Measurements from ENCODE around the gene YWHAE. TPM values are rescaled to one million over a fixed set of nuclear protein-coding genes. Genes with fewer than 3 reads are reported as not detected.
"Not testable (repeated sequence)": the region's sequence is repeated elsewhere in the genome, so short reads cannot be mapped to it uniquely, and the experiment has no call there.

YWHAE gene
- total RNA-seq, 1 donor from 2014 or later, result 444 TPM

DNA sequence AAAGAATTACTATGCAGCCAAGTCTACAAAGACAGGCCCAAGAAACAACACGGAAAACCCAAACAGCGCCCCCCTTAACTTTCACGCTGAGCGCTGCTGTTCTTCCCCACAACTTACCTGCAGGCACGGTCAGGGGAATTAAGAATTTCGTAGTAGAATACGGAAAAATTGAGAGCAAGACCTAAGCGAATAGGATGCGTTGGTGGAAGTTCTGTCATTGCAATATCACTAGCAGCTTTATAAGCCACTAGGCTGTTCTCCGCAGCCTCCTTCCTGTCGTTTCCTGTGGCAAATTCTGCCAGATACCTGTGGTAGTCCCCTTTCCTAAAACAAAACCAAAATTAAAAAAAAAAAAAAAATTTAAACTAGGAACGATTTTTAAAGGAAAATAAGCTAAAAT, 39.0 kb downstream of the YWHAE start:
- H3K36me3 Mint-ChIP-seq (ENCODE audit: low read depth), result peaks cover 33% of the 10 kb centered on the region
- H3K27ac Mint-ChIP-seq, result peak overlapping the region; percentile 87
- peak overlapping the region; percentile 61 for H3K4me3 Mint-ChIP-seq
- DNase-seq (ENCODE audit: low spot score), result peak; percentile 8
- no peaks in the 10 kb centered on the region for H3K27me3 Mint-ChIP-seq (ENCODE audit: insufficient read depth)
- no peaks in the 10 kb centered on the region for H3K9me3 Mint-ChIP-seq
- peaks cover 41% of the 10 kb centered on the region for H3K4me1 Mint-ChIP-seq (ENCODE audit: low read depth)
- intact Hi-C loops (cut with micrococcal nuclease), result loop anchor here (2.0 to 10.0 kb wide), 3 partner anchors 14 to 974 kb away; partner anchors contain the start of genes SGSM2 and TSR1

DNA sequence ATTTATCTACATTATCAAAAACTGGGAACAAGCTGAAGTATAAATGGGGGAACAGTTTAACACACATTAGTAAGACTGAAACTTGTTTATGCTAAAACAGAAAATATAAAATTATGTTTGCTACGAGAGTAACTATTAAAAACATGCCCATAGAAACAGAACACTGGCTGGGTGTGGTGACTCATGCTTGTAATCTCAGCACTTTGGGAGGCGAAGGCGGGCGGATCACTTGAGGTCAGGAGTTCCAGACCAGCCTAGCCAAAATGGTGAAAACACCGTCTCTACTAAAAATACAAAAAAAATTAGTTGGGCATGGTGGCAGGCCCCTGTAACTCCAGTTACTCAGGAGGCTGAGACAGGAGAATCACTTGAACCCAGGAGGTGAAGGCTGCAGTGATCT, 39.7 kb downstream of the YWHAE start:
- Mint-ChIP-seq H3K4me3 (peak overlapping the region; percentile 19), H3K4me1 (ENCODE audit: low read depth) (peaks cover 41% of the 10 kb centered on the region), H3K27ac (peak overlapping the region; percentile 55), H3K36me3 (ENCODE audit: low read depth) (peaks cover 36% of the 10 kb centered on the region)
- intact Hi-C loops (cut with micrococcal nuclease), result loop anchor here (2.0 to 10.0 kb wide), 3 partner anchors 14 to 974 kb away; partner anchors contain the start of genes SGSM2 and TSR1
- not testable (repeated sequence) for H3K27me3 Mint-ChIP-seq (ENCODE audit: insufficient read depth); DNase-seq (ENCODE audit: low spot score); H3K9me3 Mint-ChIP-seq

DNA sequence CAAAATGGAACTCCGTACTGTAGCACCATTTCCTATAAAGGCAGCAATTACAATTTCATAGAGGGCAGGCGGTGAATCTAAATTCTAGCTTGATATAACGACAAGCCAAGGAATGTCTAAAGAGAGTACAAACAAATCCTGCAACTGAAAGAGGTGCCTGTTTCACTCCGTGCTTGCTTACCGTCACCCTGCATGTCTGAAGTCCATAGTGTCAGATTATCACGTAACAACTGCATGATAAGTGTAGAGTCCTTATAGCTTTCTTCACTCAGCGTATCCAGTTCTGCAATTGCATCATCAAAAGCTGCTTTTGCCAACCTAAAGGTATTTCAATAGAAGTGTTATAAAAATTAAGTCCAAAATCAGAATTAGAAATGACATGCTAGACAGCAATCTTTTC, 46.0 kb downstream of the YWHAE start:
- Mint-ChIP-seq H3K27me3 (ENCODE audit: insufficient read depth) (no peaks in the 10 kb centered on the region), H3K4me1 (ENCODE audit: low read depth) (no peaks in the 10 kb centered on the region), H3K36me3 (ENCODE audit: low read depth) (peaks cover 30% of the 10 kb centered on the region), H3K27ac (peak overlapping the region; percentile 44), H3K9me3 (no peaks in the 10 kb centered on the region), H3K4me3 (no peak overlapping the region)
- intact Hi-C loops (cut with micrococcal nuclease), result no loop called here
- no peak for DNase-seq (ENCODE audit: low spot score)

- DNase-seq (ENCODE audit: low spot score); intact Hi-C loops (cut with micrococcal nuclease); H3K4me1 Mint-ChIP-seq (ENCODE audit: low read depth); H3K27me3 Mint-ChIP-seq (ENCODE audit: insufficient read depth); H3K27ac Mint-ChIP-seq; H3K4me3 Mint-ChIP-seq; H3K9me3 Mint-ChIP-seq: not testable (repeated sequence)
- peaks cover 34% of the 10 kb centered on the region for H3K36me3 Mint-ChIP-seq (ENCODE audit: low read depth)
Measured at GRCh38 chr17:1352530-1352929, 47.5 kb downstream of the YWHAE start.

DNA sequence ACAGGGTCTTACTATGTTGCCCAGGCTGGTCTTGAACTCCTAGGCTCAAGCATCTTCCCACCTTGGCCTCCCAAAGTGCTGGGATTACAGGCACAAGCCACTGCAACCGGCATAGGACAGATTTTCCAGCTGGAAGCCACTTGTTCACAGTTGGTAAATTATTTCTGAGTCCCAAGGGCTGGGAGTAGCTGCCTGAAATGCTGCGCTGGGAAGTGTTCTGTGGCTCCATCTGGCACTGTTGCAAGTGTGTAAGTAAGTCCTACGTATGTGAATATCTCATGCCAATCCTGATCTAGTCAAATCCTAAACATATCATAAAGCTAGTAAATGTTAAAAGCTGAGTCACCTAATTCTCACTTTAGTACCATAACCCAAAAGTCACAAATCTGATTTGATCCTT, 48.1 kb downstream of the YWHAE start:
- Mint-ChIP-seq H3K9me3 (no peaks in the 10 kb centered on the region), H3K4me3 (no peak overlapping the region), H3K27me3 (ENCODE audit: insufficient read depth) (no peaks in the 10 kb centered on the region), H3K4me1 (ENCODE audit: low read depth) (peaks cover 7% of the 10 kb centered on the region), H3K36me3 (ENCODE audit: low read depth) (peaks cover 35% of the 10 kb centered on the region), H3K27ac (peak overlapping the region; percentile 29)
- intact Hi-C loops (cut with micrococcal nuclease), result no loop called here
- DNase-seq (ENCODE audit: low spot score), result no peak

GRCh38 chr17:1351275-1351674, 48.7 kb downstream of the YWHAE start:
- no peak overlapping the region for H3K27ac Mint-ChIP-seq
- no peak overlapping the region for H3K4me3 Mint-ChIP-seq
- peaks cover 35% of the 10 kb centered on the region for H3K36me3 Mint-ChIP-seq (ENCODE audit: low read depth)
- no peak for DNase-seq (ENCODE audit: low spot score)
- H3K27me3 Mint-ChIP-seq (ENCODE audit: insufficient read depth), result no peaks in the 10 kb centered on the region
- no peaks in the 10 kb centered on the region for H3K9me3 Mint-ChIP-seq
- H3K4me1 Mint-ChIP-seq (ENCODE audit: low read depth), result peaks cover 7% of the 10 kb centered on the region
- intact Hi-C loops (cut with micrococcal nuclease), result no loop called here

GRCh38 chr17:1347589-1348323, 52.3 kb downstream of the YWHAE start:
- Mint-ChIP-seq H3K27ac (peak overlapping the region; percentile 21), H3K4me3 (no peak overlapping the region), H3K9me3 (no peaks in the 10 kb centered on the region), H3K36me3 (ENCODE audit: low read depth) (peaks cover 43% of the 10 kb centered on the region), H3K4me1 (ENCODE audit: low read depth) (peaks cover 16% of the 10 kb centered on the region), H3K27me3 (ENCODE audit: insufficient read depth) (no peaks in the 10 kb centered on the region)
- no peak for DNase-seq (ENCODE audit: low spot score)
- intact Hi-C loops (cut with micrococcal nuclease), result loop anchor here (2.0 kb wide), 1 partner anchor 13 kb away; no protein-coding TSS in a partner anchor

DNA sequence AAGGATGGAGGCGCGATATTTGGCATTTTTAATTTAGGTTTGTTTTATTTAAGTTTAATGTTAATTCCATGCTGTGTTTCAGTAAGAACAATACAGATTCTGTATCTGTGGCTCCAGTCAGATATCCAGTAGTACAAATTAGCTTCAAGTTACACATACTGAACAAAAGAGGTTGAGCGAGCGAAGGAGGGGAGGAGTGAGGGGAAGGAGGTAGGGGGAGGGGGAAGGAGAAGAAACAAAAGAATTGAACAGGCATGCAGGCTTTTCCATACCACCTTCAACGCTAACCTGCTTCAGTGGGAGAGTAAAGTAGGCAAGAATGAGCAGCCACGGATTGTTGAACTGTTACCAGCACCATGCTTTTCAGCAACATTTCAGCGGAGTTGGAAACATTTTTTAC, 55.5 kb downstream of the YWHAE start:
- DNase-seq (ENCODE audit: low spot score), result no peak
- Mint-ChIP-seq H3K27me3 (ENCODE audit: insufficient read depth) (no peaks in the 10 kb centered on the region), H3K4me1 (ENCODE audit: low read depth) (peaks cover 16% of the 10 kb centered on the region), H3K9me3 (no peaks in the 10 kb centered on the region), H3K36me3 (ENCODE audit: low read depth) (peaks cover 29% of the 10 kb centered on the region), H3K4me3 (no peak overlapping the region), H3K27ac (no peak overlapping the region)
- intact Hi-C loops (cut with micrococcal nuclease), result no loop called here

- Mint-ChIP-seq H3K9me3 (no peaks in the 10 kb centered on the region), H3K4me3 (no peak overlapping the region), H3K36me3 (ENCODE audit: low read depth) (peaks cover 29% of the 10 kb centered on the region), H3K27ac (no peak overlapping the region), H3K4me1 (ENCODE audit: low read depth) (peaks cover 16% of the 10 kb centered on the region), H3K27me3 (ENCODE audit: insufficient read depth) (no peaks in the 10 kb centered on the region)
- DNase-seq (ENCODE audit: low spot score), result no peak
- intact Hi-C loops (cut with micrococcal nuclease), result no loop called here
Measured at GRCh38 chr17:1343554-1343953, 56.5 kb downstream of the YWHAE start.

DNA sequence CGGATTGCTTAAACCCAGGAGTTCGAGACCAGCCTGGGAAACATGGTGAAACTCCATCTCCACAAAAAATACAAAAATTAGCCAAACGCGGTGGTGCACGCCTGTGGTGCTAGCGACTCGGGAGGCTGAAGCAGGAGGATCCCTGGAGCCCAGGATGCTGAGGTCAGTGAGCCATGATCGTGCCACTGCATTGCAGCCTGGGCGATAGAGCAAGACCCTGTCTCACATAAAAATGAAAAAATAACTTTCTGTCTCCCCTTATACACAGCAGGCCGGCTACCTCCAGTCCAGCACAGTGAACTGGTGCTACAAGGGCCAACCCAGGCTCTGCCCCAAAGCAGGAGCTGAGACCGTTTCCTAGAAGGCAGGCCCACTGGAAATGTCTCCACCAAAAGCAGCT, 59.7 kb downstream of the YWHAE start:
- Mint-ChIP-seq H3K27ac (no peak overlapping the region), H3K9me3 (no peaks in the 10 kb centered on the region), H3K4me3 (no peak overlapping the region), H3K27me3 (ENCODE audit: insufficient read depth) (no peaks in the 10 kb centered on the region), H3K36me3 (ENCODE audit: low read depth) (peaks cover 19% of the 10 kb centered on the region), H3K4me1 (ENCODE audit: low read depth) (peaks cover 6% of the 10 kb centered on the region)
- DNase-seq (ENCODE audit: low spot score), result no peak
- intact Hi-C loops (cut with micrococcal nuclease), result no loop called here

- Mint-ChIP-seq H3K4me3 (peak overlapping the region; percentile 50), H3K27me3 (ENCODE audit: insufficient read depth) (peaks cover 11% of the 10 kb centered on the region), H3K36me3 (ENCODE audit: low read depth) (no peaks in the 10 kb centered on the region), H3K9me3 (no peaks in the 10 kb centered on the region), H3K4me1 (ENCODE audit: low read depth) (peaks cover 12% of the 10 kb centered on the region), H3K27ac (no peak overlapping the region)
- intact Hi-C loops (cut with micrococcal nuclease), result loop anchor here (1.0 to 2.0 kb wide), 3 partner anchors 55 to 209 kb away; no protein-coding TSS in a partner anchor
- DNase-seq (ENCODE audit: low spot score), result peak; percentile 6
Measured at GRCh38 chr17:1331708-1332107, 68.3 kb downstream of the YWHAE start.

GRCh38 chr17:1329745-1330343, 70.2 kb downstream of the YWHAE start:
- intact Hi-C loops (cut with micrococcal nuclease), result no loop called here
- no peak overlapping the region for H3K27ac Mint-ChIP-seq
- no peak for DNase-seq (ENCODE audit: low spot score)
- peaks cover 12% of the 10 kb centered on the region for H3K4me1 Mint-ChIP-seq (ENCODE audit: low read depth)
- H3K9me3 Mint-ChIP-seq, result no peaks in the 10 kb centered on the region
- no peaks in the 10 kb centered on the region for H3K36me3 Mint-ChIP-seq (ENCODE audit: low read depth)
- peaks cover 12% of the 10 kb centered on the region for H3K27me3 Mint-ChIP-seq (ENCODE audit: insufficient read depth)
- no peak overlapping the region for H3K4me3 Mint-ChIP-seq

DNA sequence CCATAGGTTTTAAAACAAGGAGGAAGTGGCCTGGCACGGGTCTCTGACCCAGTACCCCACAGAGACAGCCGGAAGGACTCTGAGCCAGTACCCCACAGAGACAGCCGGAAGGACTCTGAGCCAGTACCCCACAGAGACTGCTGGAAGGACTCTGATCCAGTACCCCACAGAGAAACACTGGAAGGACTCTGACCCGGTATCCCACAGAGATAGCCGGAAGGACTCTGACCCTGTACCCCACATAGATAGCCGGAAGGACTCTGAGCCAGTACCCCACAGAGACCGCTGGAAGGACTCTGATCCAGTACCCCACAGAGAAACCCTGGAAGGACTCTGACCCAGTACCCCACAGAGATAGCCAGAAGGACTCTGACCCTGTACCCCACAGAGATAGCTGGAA, 71.6 kb downstream of the YWHAE start:
- intact Hi-C loops (cut with micrococcal nuclease), result no loop called here
- Mint-ChIP-seq H3K4me3 (no peak overlapping the region), H3K27me3 (ENCODE audit: insufficient read depth) (peaks cover 18% of the 10 kb centered on the region), H3K27ac (no peak overlapping the region), H3K36me3 (ENCODE audit: low read depth) (no peaks in the 10 kb centered on the region), H3K4me1 (ENCODE audit: low read depth) (peaks cover 12% of the 10 kb centered on the region), H3K9me3 (no peaks in the 10 kb centered on the region)
- no peak for DNase-seq (ENCODE audit: low spot score)

Data from activated T-helper 1 cell treated with anti-CD3 and anti-CD28 coated beads, Interleukin-12 subunit alpha, Interleukin-12 subunit beta, Interleukin-2, Interleukin-4 antibody, amounts not matched to agents 30 ng/mL and 10 ng/mL and 1 ng/mL, durations not matched to agents 14 hours and 24 hours and 36 hours (primary cell).